ENCODE results near the gene C4BPB. TPM values are rescaled to one million over a fixed set of nuclear protein-coding genes. Genes with fewer than 3 reads are reported as not detected.

The C4BPB gene
- total RNA-seq, 1 donor from 2014 or later: 0.36 TPM

DNA sequence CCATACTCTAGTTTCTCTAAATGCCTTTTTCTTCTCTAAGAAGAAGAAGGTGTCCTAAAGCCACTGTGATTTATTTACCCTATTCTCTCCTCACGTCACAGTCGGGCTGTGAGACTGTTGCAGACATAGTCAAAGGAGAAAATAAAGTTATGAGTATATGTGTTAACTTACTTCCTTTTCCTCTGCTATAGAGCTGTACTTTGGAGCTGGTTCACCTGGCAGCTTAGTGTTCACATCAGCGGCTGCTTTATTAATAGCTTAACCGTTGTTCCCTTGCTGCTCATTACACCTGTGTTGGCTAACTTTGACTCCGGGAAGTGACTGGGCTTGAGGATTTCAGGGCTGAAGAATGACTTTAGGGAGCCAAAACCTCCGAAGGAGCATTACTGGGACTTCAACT lies 32.0 kb upstream of the C4BPB start:
- H3K27me3 Mint-ChIP-seq: peaks cover 3% of the 10 kb centered on the region
- peak overlapping the region; percentile 1 for H3K4me3 Mint-ChIP-seq
- H3K9me3 Mint-ChIP-seq: no peaks in the 10 kb centered on the region
- TF ChIP-seq, protein P1, sequence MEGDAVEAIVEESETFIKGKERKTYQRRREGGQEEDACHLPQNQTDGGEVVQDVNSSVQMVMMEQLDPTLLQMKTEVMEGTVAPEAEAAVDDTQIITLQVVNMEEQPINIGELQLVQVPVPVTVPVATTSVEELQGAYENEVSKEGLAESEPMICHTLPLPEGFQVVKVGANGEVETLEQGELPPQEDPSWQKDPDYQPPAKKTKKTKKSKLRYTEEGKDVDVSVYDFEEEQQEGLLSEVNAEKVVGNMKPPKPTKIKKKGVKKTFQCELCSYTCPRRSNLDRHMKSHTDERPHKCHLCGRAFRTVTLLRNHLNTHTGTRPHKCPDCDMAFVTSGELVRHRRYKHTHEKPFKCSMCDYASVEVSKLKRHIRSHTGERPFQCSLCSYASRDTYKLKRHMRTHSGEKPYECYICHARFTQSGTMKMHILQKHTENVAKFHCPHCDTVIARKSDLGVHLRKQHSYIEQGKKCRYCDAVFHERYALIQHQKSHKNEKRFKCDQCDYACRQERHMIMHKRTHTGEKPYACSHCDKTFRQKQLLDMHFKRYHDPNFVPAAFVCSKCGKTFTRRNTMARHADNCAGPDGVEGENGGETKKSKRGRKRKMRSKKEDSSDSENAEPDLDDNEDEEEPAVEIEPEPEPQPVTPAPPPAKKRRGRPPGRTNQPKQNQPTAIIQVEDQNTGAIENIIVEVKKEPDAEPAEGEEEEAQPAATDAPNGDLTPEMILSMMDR (conservative IDR thresholded peaks at IDR 0.05): no peak
- H3K36me3 Mint-ChIP-seq: peaks cover 4% of the 10 kb centered on the region
- no peak for DNase-seq (ENCODE audit: extremely low spot score, unreplicated experiment)
- peaks cover 17% of the 10 kb centered on the region for H3K4me1 Mint-ChIP-seq (ENCODE audit: unreplicated experiment)
- H3K27ac Mint-ChIP-seq: no peak overlapping the region

DNA sequence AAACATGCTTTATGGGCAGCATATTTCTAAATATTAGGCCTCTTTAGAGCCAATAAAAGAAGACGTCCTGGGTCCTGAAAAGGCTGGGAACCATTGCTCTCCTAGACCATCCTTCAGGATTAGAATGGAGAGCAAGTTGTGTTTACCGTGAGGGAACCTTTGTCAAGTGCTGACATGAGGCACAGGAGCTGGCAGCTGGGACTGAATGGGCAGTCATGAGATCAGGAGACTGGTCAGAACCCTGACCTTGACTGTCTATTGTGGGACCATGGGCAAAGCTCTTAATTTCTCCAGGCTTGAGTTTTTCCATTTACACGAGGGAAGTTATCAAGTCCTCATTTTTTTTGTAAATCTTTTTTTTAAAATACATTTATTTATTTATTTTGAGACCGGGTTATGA lies 30.4 kb upstream of the C4BPB start:
- Mint-ChIP-seq H3K27me3 (no peaks in the 10 kb centered on the region), H3K4me3 (no peak overlapping the region), H3K9me3 (no peaks in the 10 kb centered on the region), H3K27ac (no peak overlapping the region), H3K4me1 (ENCODE audit: unreplicated experiment) (peaks cover 4% of the 10 kb centered on the region), H3K36me3 (peaks cover 13% of the 10 kb centered on the region)
- DNase-seq (ENCODE audit: extremely low spot score, unreplicated experiment): no peak
- TF ChIP-seq, protein P1 (conservative IDR thresholded peaks at IDR 0.05): no peak

DNA sequence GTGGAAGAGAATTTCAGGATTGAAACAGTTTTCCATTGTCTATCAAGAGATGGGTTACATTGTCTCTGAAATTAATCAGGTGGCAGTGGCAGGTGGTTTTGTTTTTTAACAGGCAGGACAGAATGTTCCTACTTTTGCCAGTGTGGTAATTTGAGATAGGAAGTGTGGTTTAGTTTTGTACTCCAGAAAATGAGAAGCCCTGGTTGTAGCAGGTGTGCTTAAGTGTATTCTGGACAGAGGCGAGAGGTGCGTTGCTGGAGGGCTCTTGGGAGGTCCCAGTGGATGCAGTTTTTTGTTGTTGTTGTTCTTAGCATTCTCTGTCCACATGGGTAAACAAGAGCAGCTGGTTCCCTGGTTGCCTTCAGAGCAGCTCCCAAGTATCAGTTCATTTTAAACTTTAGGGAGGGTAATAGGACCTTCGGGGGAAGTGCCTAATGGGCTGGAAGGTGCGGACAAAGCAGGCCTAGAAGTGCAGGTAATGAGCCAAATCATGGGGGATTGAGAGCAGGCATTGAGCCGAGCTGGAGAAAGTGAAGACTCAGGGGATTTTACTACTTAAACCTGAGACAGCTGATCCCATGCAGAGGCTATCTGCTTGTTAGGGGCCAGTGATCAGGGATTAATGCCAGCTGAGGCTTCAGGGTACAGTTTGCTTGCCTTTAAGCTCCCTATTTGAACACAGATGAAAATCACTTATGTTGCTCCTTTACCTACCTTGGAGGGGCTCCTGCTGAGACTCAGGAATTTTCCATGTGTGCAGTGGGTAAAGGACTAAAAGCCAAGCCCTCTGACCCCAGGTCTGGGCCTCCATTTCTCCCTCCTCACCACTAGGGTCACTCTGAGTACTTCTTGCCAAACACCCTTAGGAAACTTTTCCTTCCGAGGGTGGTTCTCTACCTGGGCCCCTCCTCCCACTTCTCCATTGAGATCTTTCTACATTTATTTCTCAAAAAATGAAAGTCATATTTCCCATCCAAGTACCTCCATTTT lies 29.5 kb upstream of the C4BPB start:
- Mint-ChIP-seq H3K9me3 (no peaks in the 10 kb centered on the region), H3K27ac (no peak overlapping the region), H3K36me3 (peaks cover 16% of the 10 kb centered on the region), H3K4me3 (no peak overlapping the region), H3K4me1 (ENCODE audit: unreplicated experiment) (no peaks in the 10 kb centered on the region), H3K27me3 (no peaks in the 10 kb centered on the region)
- DNase-seq (ENCODE audit: extremely low spot score, unreplicated experiment): no peak
- TF ChIP-seq, protein P1 (conservative IDR thresholded peaks at IDR 0.05): peak; percentile 49

GRCh38 chr1:207059881-207060280 lies 28.8 kb upstream of the C4BPB start:
- TF ChIP-seq, protein P1 (conservative IDR thresholded peaks at IDR 0.05): no peak
- Mint-ChIP-seq H3K27me3 (no peaks in the 10 kb centered on the region), H3K9me3 (no peaks in the 10 kb centered on the region), H3K4me1 (ENCODE audit: unreplicated experiment) (no peaks in the 10 kb centered on the region), H3K27ac (no peak overlapping the region), H3K4me3 (no peak overlapping the region), H3K36me3 (peaks cover 16% of the 10 kb centered on the region)
- no peak for DNase-seq (ENCODE audit: extremely low spot score, unreplicated experiment)

- no peaks in the 10 kb centered on the region for H3K9me3 Mint-ChIP-seq
- H3K4me3 Mint-ChIP-seq: no peak overlapping the region
- DNase-seq (ENCODE audit: extremely low spot score, unreplicated experiment): no peak
- H3K36me3 Mint-ChIP-seq: peaks cover 16% of the 10 kb centered on the region
- H3K27me3 Mint-ChIP-seq: no peaks in the 10 kb centered on the region
- TF ChIP-seq, protein P1 (conservative IDR thresholded peaks at IDR 0.05): no peak
- no peak overlapping the region for H3K27ac Mint-ChIP-seq
- no peaks in the 10 kb centered on the region for H3K4me1 Mint-ChIP-seq (ENCODE audit: unreplicated experiment)
These were observed 28.1 kb upstream of the C4BPB start for GRCh38 chr1:207060596-207060995.

Measured in type B pancreatic cell (in vitro differentiated cells).